WI38 (cell line): ENCODE data around the gene POLR3B.
A peak's percentile ranks its signal among the peaks of the same experiment; 100 is the strongest.
"Not testable (repeated sequence)": the region's sequence is repeated elsewhere in the genome, so short reads cannot be mapped to it uniquely, and the experiment has no call there.

ENCODE experiments used
- H3K4me3 ChIP-seq: 2 replicates; pipeline ENCODE4 v1.5.1; 2011; ENCODE audit warnings: low read depth, mild to moderate bottlenecking, control low read depth, low read length
- TF ChIP-seq, protein P1 (sequence below): IDR thresholded peaks from 2 replicates; pipeline ENCODE4 v1.5.1; 2012; ENCODE audit warnings: low read depth, mild to moderate bottlenecking, control low read depth, low read length

The POLR3B gene

DNA sequence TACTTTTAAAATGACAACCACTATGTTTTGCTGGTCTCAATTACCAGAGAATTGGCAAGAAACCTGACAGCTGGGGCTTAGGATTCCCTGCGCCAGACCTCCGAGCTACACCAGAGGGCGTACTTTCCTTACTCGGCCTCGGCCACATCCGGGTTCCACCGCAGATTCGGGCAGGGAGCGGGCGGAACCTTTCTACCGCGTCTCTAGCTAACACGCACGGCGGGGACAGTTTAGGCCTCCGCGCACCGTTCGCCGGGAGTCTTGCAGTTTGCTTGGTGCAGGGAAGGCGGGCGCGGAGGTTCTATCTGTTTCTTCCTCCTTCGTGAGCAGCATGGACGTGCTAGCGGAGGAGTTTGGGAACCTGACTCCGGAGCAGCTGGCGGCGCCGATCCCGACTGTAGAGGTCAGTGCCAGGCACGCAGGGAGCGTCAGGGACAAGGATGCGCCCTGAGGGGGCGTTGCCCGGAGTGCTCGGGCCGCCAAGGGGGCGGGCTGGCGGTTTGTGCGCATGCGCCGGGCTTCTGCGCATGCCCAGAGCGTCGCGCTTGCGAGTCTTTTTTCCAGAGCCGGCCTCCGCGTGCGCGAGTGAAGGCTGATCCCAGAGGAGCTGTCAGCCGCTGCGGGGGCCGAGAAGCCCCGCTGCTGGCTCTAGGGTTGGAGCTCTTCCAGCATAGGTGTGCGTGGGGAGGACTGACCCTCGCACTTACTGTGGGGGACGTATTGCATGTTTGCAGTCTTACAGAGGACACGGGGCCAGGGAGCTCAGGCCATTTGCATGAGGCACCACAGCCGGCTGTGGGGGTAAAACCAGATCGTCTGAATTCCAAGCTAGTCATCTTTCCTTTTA lies at the start of gene POLR3B:
Gene POLR3B, plus strand, starts transcription at position 200 of the 847 bp plus-strand sequence. Its CDS starts 132 bp downstream, at position 332.
- peak within 1 kb of the TSS; percentile 85 for H3K4me3 ChIP-seq
- TF ChIP-seq, protein P1, sequence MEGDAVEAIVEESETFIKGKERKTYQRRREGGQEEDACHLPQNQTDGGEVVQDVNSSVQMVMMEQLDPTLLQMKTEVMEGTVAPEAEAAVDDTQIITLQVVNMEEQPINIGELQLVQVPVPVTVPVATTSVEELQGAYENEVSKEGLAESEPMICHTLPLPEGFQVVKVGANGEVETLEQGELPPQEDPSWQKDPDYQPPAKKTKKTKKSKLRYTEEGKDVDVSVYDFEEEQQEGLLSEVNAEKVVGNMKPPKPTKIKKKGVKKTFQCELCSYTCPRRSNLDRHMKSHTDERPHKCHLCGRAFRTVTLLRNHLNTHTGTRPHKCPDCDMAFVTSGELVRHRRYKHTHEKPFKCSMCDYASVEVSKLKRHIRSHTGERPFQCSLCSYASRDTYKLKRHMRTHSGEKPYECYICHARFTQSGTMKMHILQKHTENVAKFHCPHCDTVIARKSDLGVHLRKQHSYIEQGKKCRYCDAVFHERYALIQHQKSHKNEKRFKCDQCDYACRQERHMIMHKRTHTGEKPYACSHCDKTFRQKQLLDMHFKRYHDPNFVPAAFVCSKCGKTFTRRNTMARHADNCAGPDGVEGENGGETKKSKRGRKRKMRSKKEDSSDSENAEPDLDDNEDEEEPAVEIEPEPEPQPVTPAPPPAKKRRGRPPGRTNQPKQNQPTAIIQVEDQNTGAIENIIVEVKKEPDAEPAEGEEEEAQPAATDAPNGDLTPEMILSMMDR = peak; percentile 88

DNA sequence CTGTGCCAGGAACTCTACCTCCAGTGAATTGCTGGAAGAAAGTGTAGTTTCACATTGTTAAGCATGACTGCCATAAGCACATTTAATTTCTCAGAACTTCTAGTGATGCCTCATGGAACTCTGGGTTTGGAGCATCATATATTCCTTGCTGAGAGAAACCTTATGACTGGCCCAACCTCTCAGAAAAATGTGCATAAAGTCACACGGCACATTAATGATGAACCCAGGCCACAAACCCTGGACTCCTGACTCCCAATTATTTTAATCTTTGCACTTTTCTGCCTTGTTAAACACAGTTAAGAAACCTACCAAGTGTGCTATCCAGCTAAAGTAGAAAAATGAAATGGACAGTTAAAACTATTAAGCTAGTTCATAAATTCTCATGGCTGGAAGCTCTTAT lies 49.4 kb upstream of the POLR3B start:
- TF ChIP-seq, protein P1 = no peak
- H3K4me3 ChIP-seq = no peak overlapping the region

DNA sequence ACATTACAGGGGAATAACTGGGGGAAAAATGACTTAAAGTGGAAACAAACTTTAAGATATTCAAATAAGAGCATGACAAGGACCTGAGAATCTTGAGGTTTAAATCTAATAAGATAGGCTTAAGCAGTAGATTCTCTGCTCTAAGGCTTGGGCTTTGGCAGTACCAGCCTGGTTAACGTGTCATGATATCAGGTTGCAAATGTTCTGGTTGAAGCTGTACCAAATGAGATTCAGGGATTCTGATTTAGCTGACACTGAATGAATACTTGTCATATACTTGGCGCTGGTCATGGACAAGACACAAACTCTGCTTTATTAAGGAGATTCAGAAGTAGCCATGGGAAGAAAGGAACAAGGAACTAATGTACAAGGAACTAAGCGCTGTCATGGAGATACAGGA lies 48.9 kb upstream of the POLR3B start:
- TF ChIP-seq, protein P1 = no peak

DNA sequence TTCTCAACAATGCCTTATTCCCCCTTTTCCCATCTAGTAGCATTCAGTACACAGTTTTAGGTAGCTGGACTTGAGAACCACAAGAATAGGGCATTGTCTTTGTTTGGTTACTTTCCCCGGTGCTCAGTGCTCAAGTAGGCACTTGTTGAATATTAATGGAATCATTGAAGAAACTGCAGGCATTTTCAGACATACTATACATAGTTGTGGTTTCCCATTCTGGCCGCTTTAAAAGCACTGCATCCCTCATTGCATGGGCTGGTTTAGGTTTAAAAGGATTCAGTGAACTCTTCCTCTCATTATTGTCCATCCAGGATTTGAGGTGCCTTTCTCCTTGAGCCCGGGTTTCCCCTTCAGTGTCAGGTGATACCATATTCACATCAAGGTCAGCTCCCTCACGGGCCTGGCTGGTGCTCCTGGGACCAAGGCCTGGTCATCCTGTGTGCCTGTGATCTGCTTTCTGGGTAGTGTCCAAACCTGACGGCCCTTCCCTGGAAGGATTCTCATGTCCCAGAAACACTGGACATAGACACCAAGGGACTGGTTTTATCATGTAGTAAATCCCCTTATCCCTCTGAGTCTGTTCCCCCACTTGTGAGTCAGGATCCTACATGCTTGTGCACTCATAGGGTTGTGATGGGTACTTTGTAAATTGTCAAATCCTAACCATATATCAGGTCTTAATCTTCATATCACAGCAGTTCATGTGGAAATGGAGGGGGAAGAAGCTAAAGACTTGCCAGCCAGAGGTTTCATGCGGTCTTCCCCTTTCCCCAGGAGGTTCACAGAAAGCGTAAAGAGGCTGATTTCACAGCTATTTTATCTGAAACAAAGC lies 47.7 kb upstream of the POLR3B start:
- TF ChIP-seq, protein P1 = no peak
- H3K4me3 ChIP-seq = no peak overlapping the region

More for the DNA sequence above, 48.9 kb upstream of the POLR3B start:
- H3K4me3 ChIP-seq = no peak overlapping the region

DNA sequence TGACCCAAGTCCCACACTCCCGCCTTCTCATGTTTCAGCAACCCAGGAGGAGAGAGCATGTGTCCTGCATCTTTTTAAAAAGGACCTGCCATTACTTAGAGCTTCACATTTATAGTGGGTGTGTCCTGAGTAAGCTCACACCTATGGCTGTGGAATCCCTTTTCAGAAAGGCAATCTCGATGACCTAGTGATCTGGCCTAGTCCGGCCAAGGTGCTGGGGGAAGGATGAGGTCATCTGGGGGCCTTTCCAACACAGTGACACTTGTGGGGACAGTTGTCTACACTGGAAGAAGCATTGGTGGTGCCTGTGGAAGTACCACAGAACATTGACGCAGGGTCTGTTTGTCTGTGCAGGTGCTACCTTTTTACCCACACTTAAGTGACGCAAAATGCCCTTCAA lies 46.9 kb upstream of the POLR3B start:
- no peak overlapping the region for H3K4me3 ChIP-seq
- TF ChIP-seq, protein P1 = no peak

DNA sequence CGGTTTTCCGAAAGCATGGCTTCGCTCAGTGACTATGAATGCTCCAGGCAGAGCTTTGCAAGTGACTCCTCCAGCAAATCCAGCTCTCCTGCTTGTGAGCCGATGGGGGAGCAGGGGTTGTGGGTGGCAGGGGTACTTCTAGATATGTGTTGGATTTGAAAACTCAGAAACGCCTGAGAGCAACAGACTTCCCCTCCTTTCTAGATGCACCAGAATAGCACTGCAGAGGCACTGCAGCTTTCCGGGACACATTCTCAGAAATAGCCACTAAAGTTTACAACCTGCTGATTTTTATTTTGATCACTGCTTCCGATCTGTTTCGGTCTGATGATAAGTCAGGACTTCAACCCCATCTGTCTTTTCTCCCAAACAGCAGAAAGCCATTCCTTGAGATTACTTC lies 46.4 kb upstream of the POLR3B start:
- no peak overlapping the region for H3K4me3 ChIP-seq

DNA sequence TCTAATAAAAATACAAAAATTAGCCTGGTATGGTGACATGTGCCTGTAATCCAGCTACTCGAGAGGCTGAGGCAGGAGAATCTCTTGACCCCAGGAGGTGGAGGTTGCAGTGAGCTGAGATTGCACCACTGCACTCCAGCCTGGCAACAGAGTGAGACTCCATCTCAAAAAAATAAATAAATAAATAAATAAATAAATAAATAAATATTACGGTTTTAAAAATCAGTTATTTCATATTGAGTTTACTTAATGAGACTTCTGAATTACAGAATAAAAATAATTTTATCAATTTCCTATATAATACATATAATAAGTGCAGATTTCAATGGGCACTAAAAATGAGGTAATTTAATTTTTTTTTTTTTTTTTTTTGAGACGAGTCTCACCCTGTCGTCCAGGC lies 44.1 kb upstream of the POLR3B start:
- H3K4me3 ChIP-seq = not testable (repeated sequence)

More for the DNA sequence above, 46.4 kb upstream of the POLR3B start:
- TF ChIP-seq, protein P1 = no peak
